Posterior cingulate gyrus (tissue), 11 donors: Measurements from ENCODE around the gene NACC1.

Experiments used
- DNase-seq, 10 donors: peaks; one replicate each; pipeline versions ENCODE4 v3.0.0 to v3.0.0-alpha.2; 2020 to 2021; ENCODE audit warnings: mixed read lengths in 3 of 10
- intact Hi-C: fragments of 100-400 bp; cut with DNase I; formaldehyde crosslinking; loops from one replicate; pipeline ENCODE4 v1.15.1; 2023

NACC1 gene

DNA sequence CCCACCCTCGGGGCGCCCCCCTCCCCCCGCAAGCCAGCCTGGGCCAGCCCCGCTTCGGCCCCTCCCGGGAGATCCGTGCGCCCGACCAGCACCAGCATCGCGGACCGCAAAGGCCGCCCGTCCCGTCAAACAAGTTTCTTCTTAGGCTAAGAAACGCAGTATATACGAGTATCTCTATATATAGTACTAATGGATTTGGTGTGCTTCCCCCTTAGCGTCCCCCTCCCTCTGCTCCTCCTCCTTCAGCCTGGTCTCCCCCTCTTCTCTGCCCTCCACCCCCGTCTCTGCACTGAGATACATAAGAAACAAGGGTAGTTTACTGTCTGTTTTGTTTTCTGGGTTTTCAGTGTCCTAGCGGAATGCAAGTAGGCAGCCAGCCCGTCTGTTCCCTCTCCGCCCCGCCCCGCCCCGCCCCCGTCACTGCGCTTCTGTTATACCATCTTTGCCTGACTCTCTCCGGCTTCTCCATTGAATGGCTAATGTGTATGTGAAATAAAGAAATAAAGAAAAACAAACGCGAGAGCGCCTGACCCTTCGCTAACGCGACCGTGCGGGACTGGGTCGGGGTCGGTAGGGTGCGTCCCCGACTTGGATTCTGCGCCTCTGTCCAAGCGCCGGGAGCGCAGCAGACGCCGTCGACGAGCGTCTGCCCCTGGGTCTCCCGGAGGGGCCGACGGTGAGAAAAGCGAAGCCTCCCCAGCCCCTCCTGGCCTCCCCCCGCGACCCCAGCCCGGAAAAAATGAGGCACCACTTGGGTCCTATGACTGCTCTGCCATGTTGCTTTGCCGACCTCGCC, 19.6 kb upstream of the NACC1 start:
- DNase-seq, result no peak
- intact Hi-C loops, result no loop called here

DNA sequence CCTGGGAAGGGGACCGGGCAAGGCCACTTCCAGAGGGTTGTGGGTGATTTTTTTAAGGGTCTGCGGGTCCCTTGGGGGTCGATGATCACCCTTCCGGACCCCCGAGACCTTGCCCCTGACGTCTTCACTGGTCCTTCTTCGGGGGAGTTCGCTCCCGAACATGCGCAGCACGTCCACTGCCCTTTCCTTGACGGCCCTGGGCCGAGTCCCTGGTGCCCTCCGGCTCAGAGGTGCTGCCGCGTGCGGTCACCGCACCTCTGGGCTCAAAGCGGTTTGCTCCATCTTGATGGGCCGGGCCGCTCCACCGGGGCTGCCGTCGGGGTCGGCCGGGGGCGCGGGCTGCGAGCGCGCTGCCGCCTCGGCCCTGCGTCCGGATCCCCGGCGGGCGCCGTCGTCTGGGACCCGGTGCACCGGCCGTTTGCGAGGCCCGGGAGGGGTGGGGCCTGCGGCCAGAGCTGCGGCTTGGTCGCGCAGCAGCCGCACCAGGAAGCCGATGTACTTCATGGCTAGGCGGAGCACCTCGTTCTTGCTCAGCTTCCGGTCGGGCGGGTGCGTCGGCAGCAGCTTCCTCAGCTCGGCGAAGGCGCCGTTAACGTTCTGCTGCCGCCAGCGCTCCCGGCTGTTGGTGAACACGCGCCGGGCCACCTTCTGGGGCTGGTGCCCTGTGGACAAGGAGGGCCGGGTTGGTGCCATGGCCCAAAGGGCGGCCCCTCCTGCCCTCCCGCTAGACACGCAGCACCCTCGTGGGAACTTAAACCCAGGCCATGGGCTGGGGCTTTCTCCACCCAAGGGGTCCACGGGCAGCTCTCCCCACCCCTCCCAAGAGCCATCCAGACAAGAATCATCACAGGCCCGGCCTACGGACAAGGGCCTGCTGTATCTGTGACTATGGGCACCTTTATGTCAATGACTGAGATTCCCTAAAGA, 18.7 kb upstream of the NACC1 start:
- intact Hi-C loops, result no loop called here
- DNase-seq, result peak in 5 of 10 donors; percentile 60 to 94 (median 87)

DNA sequence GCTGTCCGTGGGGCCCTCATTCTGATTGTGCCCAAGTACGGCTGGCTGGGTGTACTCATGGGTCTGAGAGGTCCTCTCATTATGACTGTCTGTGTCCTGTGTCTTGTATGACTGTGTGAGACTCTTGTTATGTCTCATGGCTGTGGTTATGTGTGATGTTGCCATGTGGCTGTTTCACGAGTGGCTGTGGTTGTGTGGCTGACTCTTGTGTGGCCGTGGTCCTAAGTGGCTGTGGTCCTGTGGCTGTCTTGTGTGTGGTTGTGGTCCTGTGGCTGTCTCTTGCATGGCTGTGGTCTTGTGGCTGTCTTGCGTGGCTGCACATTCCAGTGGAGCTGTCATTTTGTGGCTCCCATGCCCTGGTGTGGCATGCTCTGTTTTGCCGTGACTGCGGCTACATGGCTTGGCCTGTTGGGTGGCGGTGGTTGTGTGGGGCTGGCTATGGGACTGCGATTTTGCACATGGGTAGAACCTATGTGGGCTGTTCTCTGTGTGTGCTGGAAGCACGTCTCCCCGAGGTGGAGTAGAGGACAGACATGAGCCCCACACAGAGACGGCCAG, 18.0 kb upstream of the NACC1 start:
- intact Hi-C loops, result no loop called here

GRCh38 chr19:13100841-13101589, 17.0 kb upstream of the NACC1 start:
- peak in 1 of 10 donors; percentile 19 for DNase-seq
- intact Hi-C loops, result no loop called here

More for the DNA sequence above, 18.0 kb upstream of the NACC1 start:
- DNase-seq, result peak in 1 of 10 donors; percentile 18

DNA sequence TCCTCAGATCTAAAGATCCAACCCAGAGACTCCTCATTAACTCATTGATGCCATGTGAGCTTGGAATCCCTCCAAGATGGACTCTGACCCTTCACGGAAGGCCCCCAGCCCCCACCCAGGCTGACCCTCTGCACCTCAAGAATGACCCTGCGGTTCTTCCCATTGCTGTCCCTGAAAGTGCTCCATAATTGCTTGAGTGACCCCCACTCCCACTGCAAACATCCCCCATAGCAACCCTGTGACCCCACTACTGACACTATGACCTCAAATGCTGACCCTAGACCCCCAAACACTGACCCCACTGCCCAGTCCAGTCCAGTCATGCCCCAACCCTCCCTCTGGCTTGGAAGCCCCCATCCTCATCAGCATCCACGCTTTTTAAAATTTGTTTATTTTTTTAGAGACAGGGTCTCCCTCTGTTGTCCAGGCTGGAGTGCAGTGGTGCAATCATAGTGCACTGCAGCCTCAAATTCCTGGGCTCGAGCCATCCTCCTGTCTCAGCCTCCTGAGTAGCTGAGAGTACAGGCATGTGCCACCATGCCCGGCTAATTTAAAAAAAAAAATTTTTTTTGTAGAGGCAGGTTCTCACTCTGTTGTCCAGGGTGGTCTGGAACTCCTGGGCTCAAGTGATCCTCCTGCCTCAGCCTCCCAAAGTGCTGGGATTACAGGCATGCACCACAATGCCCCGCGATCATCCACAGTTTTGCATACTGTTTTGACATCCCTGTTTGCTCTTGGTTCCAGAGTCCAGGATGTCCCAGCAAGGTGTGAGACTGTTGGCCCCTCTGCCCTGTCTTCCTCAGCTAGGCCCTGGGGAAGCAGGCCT, 16.3 kb upstream of the NACC1 start:
- no peak for DNase-seq
- intact Hi-C loops, result no loop called here

DNA sequence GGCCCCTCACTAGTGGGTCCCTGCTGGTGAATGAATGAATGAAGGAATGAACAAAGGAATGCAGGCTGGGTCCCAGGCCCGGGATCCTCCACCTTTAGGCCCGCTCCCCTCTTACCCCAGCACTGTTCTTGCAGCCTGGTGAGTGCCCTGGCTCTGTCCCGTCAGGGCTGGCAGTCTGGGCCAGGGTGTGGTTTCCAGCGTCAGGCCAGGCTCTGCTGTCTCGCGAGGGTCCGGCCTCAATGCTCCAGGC, 15.7 kb upstream of the NACC1 start:
- no peak for DNase-seq
- intact Hi-C loops, result no loop called here

DNA sequence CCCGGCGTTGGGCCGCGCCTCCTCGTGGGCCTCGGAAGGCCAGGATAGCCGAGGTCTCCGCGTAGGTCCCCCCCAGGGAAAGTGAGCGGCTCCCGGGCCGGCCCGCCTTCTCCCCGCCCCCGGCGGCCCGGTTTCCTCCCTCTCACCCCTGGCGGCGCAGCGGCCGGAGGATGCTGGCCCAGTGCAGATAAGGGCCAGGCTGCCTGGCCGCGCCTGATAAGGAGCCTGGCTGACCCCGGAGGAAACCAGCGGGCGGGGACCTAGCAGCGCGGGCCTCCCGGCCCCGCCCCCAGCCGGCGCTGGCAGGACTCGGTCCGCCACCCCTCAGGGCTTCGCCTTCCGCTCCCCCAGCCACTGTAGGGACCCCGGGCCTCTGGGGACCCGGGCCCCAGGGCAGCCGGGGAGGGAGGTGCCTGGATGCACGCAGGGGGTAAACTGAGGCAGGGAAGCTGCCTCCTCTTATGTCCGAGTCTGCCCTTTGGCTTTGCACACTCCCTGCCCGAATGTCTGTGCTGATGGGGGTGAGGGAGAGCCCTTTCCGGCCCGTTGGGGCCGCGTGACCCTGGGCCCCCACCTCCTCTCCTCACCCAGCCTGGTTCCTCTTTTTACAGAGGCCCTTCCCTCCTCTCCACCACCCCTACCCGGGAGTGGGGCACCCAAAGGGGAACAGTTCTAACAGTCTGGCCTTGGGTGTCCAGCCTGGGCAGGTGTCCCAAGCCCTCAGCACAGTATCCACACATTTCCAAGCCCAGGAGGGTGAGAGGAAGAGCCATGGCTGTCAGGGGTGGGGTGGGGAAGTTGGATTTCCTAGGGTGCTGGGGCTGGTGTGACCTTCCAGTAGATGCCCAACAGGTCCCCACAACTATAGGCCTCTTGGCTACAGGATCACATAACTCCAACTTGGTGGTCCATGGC, 15.1 kb upstream of the NACC1 start, which contains the start of gene LYL1:
Gene LYL1 (minus strand): TSS at position 193 of the 915 bp plus-strand sequence. CDS start 1,687 bp downstream, outside the sequence.
- DNase-seq, result no peak
- intact Hi-C loops, result no loop called here

- intact Hi-C loops, result no loop called here
- DNase-seq, result no peak
Observed at GRCh38 chr19:13103581-13104359, 14.3 kb upstream of the NACC1 start.

- DNase-seq, result peak in 6 of 10 donors; percentile 56 to 92 (median 70)
- intact Hi-C loops, result no loop called here
Observed at GRCh38 chr19:13104360-13104847, 13.7 kb upstream of the NACC1 start.

DNA sequence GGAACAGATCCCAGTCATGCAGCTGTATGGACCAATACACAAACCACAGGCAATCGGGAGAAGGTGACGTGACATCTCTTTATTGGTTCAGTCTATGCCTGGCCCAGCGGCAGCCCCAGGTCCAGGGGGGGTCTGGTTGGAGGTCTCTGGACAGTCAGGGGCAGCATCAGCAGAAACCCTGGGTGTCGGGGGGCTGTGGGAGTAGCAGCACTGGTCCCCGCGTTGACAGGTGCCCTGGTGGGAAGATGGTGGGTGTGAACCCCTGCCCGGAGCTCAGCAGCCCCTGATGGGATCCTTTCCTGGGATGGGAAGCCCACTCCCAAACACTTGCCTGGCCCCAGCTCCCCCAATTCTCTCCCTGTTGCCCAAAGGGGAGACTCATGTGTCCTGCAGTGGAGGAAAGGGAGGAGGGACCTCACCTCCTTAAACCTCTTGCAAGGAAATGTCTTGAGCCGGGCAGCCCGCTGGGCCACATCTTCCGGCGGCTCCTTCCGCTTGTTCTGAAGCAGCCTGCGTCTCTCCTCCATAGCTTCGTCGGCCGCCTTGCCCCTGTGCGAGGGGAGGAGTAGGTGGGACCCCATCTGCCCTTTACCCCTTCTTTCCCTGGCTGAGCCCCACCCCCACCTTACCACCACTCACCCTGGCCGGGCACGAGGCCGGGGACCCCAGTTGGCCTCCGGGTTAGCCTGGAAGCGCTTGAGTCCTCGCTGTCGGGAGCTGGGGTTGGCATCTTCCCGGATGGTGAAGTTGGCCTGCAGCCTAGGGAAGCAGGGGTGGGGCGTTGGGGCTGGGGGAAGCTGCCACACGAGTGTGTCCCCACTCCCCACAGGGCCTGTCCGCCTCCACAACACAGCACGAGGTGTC, 13.0 kb upstream of the NACC1 start:
- DNase-seq, result no peak

DNA sequence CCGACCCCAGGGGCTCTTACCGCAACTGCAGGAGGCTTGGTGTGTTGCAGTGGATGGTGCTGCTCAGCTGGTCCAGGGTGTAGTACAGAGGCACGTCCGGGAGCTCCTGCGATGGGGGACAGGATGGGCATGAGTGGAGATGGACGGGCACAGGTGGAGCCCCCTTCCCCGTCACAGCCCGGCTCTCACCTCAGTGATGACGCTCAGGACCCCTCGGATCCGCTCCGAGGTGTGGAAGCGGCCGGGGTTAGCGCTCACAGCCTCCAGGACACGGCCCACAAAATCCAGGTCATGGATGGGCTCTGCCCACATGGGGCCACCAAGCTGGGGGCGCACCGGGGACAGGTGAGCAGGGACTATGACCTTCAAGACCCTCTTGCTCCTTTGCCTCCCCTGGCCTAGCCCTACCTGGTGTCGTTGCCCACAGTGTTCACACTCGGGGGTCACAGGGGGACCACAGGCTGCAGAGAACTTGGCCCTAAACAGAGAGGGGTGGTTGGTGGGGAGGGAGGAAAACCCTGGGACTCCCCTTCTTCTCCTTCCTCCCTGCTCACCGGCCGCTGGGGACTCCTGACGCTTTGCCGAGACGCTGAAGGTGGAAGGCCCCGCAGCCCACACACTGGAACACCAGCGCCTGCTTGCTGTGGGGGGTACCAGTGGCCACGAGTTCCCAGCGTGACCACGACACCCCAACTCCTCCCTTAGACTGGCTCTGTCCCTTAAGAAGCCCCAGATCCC, 8.5 kb upstream of the NACC1 start:
- peak in 1 of 10 donors; percentile 45 for DNase-seq
- intact Hi-C loops, result no loop called here

More for the DNA sequence above, 13.0 kb upstream of the NACC1 start:
- intact Hi-C loops, result no loop called here

GRCh38 chr19:13110099-13110610, 7.9 kb upstream of the NACC1 start:
- intact Hi-C loops, result no loop called here
- DNase-seq, result peak in 1 of 10 donors; percentile 80

GRCh38 chr19:13112555-13112954, 5.5 kb upstream of the NACC1 start:
- intact Hi-C loops, result no loop called here
- DNase-seq, result peak in 1 of 10 donors; percentile 57

DNA sequence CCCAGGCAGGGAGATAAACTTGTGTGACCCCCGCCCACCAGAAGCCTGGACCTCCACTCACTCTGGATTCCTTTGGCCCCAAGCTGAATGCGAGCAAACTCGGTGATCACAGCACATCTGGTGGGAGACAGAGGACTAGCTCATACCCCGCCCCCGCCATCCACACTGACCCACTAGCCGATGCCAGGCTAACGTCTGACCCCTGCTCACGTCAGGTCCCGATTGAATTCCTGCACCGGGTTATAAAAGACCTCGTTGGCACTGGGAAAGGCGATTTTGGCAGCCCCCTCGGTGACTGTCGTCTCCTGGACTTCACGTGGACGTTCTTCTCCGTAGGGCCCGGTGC, 2.2 kb upstream of the NACC1 start:
- intact Hi-C loops, result no loop called here
- DNase-seq, result no peak

DNA sequence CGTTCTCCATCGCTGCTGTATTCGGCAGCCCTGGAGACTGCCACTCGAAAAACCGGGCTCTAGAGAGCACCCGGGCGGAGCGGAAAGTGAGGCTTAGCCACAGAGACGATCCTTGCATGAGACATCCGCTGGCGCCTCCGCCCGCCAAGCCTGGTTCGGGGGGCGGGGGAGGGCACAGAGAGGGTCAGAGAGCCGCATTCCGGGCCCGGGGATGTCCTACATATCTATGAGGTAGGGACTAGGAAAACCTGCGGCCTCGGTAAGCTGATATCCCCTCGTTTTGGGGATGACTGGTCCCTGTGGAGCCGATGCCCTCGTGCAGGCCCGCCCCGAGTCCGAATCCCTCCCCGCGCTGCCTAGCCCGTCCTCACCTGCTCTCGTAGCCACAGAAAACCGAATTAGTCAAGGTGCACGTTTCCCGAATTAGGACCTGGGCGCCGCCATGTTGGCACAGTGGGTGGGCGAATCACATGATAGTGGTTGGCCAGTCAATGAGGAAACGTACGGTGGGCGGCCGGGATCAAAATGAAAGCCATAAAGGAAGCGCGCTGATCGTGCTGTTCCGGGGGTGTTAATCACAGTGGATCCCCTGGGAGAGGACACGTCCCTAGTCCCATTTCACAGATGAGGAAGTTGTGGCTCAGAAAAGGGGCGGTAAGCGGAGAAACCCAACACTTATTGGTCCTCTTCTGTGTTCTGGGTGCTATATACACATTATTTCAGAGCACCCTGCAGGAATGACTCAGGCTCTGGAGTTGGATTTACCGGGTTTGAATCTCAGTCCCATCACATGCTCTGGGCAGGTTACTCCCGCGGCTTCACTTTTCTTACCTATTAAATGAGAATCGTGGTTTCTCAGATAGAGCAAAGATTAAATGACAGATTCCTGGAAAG, 1.5 kb upstream of the NACC1 start, which contains the start of gene TRMT1:
Gene TRMT1 (minus strand): TSS at position 459 of the 894 bp plus-strand sequence. CDS start 341 bp downstream, at position 118.
- intact Hi-C loops, result no loop called here
- DNase-seq, result peak; percentile 89 to 98 (median 92)
